Thyroid gland (tissue), 4 donors: ENCODE results near the gene CTDSP2. TPM values are rescaled to one million over a fixed set of nuclear protein-coding genes. Genes with fewer than 3 reads are reported as not detected.

Source experiments
- DNase-seq, 2 donors: peaks; one replicate each; pipeline ENCODE4 v3.0.0-alpha.2; 2019
- H3K27ac ChIP-seq, 3 donors: fragments of 200-600 bp; sonication (generic); 1 replicate in 2 of 3; 2 replicates in 1 of 3; pipeline ENCODE4 v1.5.1; 2016 to 2019; ENCODE audit warnings: mild to moderate bottlenecking in 1 of 3, moderate library complexity in 1 of 3
- H3K27me3 ChIP-seq: fragments of 200-600 bp; sonication (generic); one replicate; pipeline ENCODE4 v1.5.1; 2019
- H3K36me3 ChIP-seq, 2 donors: fragments of 200-600 bp; sonication (generic); one replicate each; pipeline ENCODE4 v1.5.1; 2016 to 2019
- H3K4me1 ChIP-seq, 2 donors: fragments of 200-600 bp; sonication (generic); one replicate each; pipeline ENCODE4 v1.5.1; 2017 to 2019
- H3K4me3 ChIP-seq, 3 donors: fragments of 200-600 bp; sonication (generic); replicated peaks in 1 of 3; 1 replicate in 2 of 3; 2 replicates in 1 of 3; pipeline ENCODE4 v1.5.1; 2016; ENCODE audit warnings: mild to moderate bottlenecking in 1 of 3
- H3K9me3 ChIP-seq: fragments of 200-600 bp; sonication (generic); one replicate; pipeline ENCODE4 v1.5.1; 2017
- POLR2A ChIP-seq, 2 donors: fragments of 450-650 bp; IDR thresholded peaks; one replicate each; pipeline ENCODE4 v1.6.1; 2017; ENCODE audit warnings: antibody characterized with exemption in 2 of 2, mild to moderate bottlenecking in 2 of 2, moderate library complexity in 1 of 2
- WGBS, 2 donors: methylation state at CpG; one replicate each; pipeline ENCODE4 v1.1.5; 2017; 5-methylcytosine and 5-hydroxymethylcytosine counted together
- intact Hi-C: fragments of 100-400 bp; cut with DNase I; formaldehyde crosslinking; loops from one replicate; pipeline ENCODE4 v1.15.1; 2023
- total RNA-seq, 4 donors: library from RNA; depleted of rRNA; stranded (reverse); fragments of >200 nt; gene quantifications; one replicate each; pipeline ENCODE4 v1.2.3, GENCODE V29; 2016
- TF ChIP-seq, protein P1 (sequence below), 6 experiments: fragments of 200-600 bp in 3 of 6; fragments of 450-650 bp in 3 of 6; sonication (generic) in 3 of 6; IDR thresholded peaks; one replicate each; pipeline ENCODE4 v1.5.1; 2016 to 2019; ENCODE audit warnings: antibody characterized with exemption in 6 of 6, mild to moderate bottlenecking in 2 of 6, inconsistent platforms in 1 of 6, moderate library complexity in 1 of 6

CTDSP2 gene
- total RNA-seq, 4 donors from 2014 or later: 91.5 to 190 (median 138) TPM

DNA sequence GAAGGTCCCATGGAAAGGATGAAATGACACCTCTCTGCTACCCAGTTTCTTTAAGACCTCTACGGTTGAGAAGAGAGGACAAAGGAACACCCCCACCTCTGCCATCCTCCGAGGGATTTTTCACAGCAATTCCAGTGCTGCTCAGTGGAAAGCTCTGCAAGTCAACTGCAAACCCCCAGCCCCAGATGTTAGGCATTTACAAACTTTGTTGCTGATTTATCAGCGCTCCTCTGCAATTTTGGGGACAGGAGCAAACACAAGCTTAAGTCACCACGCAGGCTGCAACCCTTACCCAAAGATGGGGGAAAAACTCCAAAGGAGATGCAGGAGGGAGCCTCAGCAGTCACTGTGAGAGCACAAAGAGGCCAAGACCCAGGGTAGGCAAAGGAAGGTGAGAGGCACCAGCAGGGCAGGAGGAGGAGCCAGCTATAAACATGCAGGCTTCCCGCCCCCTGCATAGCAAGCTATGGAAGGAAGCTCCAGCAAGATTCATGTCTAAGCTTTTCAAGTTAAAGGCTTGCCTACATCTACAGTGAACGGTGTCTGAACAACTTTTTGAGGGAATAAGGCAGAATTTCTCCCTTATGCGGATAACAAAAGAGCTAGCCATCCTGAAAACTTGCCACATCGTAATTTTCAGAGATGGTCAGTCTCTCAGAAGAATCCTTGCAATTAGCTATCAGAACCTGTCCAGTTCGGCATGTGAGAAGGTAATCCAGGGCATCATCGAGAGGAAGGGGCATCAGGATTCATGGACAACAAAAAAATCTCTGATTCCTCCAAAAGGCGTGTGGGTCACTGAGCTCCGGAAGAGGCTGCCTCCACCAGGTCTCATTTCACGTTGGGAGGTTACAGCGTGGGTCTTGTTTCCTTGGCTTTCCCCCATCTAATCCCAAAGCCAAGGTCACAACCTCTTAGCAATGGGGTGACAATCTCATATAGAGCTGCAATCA lies 3.9 kb downstream of the CTDSP2 start:
- TF ChIP-seq, protein P1, sequence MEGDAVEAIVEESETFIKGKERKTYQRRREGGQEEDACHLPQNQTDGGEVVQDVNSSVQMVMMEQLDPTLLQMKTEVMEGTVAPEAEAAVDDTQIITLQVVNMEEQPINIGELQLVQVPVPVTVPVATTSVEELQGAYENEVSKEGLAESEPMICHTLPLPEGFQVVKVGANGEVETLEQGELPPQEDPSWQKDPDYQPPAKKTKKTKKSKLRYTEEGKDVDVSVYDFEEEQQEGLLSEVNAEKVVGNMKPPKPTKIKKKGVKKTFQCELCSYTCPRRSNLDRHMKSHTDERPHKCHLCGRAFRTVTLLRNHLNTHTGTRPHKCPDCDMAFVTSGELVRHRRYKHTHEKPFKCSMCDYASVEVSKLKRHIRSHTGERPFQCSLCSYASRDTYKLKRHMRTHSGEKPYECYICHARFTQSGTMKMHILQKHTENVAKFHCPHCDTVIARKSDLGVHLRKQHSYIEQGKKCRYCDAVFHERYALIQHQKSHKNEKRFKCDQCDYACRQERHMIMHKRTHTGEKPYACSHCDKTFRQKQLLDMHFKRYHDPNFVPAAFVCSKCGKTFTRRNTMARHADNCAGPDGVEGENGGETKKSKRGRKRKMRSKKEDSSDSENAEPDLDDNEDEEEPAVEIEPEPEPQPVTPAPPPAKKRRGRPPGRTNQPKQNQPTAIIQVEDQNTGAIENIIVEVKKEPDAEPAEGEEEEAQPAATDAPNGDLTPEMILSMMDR (IDR thresholded peaks at IDR 0.05): no peak
- no peak for TF ChIP-seq POLR2A (IDR thresholded peaks at IDR 0.05)
- intact Hi-C loops: no loop called here
- H3K9me3 ChIP-seq: no peaks in the 10 kb centered on the region
- H3K36me3 ChIP-seq: no peaks in the 10 kb centered on the region
- peak overlapping the region in 1 of 3 donors; percentile 34 for H3K27ac ChIP-seq
- no peak for DNase-seq
- H3K4me3 ChIP-seq: no peak overlapping the region
- H3K27me3 ChIP-seq: no peaks in the 10 kb centered on the region
- 52 to 57% methylated on average over 14 of the region's 14 CpGs for WGBS, 2 donors
- H3K4me1 ChIP-seq: peaks cover 71 to 72% of the 10 kb centered on the region in 2 donors

DNA sequence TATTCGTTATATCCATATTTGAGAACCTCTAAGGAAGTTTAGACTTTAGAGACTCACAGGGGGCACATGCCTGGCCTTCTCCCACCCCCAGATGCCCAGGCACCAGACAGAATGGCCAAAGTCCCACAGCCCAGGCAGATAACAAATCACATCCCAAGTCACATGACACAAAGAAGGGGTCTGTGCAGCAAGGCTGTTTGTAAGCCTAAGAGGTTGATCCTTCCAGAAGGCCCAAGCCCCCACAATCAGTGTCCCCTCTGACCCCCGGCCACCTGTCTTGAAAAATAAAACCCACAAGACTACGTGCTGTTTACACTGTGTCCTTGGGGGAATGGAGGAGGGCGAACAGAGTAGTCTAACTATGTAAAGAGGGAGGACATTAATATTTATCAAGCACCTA lies 5.1 kb downstream of the CTDSP2 start:
- Histone ChIP-seq H3K4me3 (no peak overlapping the region), H3K9me3 (no peaks in the 10 kb centered on the region), H3K4me1 (peaks cover 80 to 83% of the 10 kb centered on the region in 2 donors), H3K36me3 (no peaks in the 10 kb centered on the region), H3K27ac (peak overlapping the region in 1 of 3 donors; percentile 59), H3K27me3 (no peaks in the 10 kb centered on the region)
- DNase-seq: no peak
- no peak for TF ChIP-seq POLR2A (IDR thresholded peaks at IDR 0.05)
- TF ChIP-seq, protein P1 (IDR thresholded peaks at IDR 0.05): no peak
- intact Hi-C loops: no loop called here
- WGBS, 2 donors: 64 to 68% methylated on average over 4 of the region's 4 CpGs

DNA sequence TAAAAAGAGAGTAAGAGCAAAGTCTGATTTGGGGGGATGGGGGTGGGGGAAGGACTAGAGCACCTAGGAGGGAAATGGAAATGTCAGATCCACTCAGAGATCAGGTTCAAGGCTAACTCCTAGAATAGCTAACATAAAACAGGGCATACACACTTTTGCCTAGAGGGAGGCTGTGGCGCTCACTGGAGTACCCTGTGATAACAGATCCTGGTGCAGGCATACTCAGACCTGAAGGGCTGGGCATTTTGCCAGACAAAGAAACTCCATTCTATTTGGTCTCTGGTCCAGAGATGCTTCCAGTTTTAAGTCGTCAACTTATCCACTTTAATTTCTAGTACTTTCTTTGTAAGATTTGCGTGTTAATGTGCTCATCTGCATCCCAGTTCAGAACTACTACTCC lies 5.8 kb downstream of the CTDSP2 start:
- no peaks in the 10 kb centered on the region for H3K36me3 ChIP-seq
- 11 to 17% methylated on average over 3 of the region's 3 CpGs for WGBS, 2 donors
- peak overlapping the region in 1 of 3 donors; percentile 67 for H3K27ac ChIP-seq
- H3K27me3 ChIP-seq: no peaks in the 10 kb centered on the region
- DNase-seq: peak; percentile 77
- H3K4me3 ChIP-seq: no peak overlapping the region
- intact Hi-C loops: no loop called here
- TF ChIP-seq, protein P1 (IDR thresholded peaks at IDR 0.05): no peak
- no peak for TF ChIP-seq POLR2A (IDR thresholded peaks at IDR 0.05)
- peaks cover 87 to 90% of the 10 kb centered on the region in 2 donors for H3K4me1 ChIP-seq
- no peaks in the 10 kb centered on the region for H3K9me3 ChIP-seq

DNA sequence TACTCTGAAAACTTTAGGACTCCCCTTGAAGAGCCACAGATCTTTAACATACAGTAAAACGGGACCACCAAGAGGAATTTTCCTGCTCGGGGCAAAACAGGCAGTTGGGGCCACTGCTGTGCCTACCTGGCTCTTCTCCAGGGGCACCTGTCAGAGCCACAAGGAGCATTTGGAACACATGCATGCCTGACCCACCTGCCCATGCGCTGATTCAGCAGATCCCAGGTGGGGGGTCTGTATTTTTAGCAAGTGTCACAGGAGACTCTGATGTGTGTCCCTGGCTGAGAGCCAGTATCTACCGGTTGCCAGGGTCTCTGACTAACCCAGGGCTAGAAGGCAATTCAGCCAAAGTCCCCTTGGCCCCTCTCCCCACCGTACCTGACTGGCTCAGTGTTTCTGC lies 6.5 kb downstream of the CTDSP2 start:
- Histone ChIP-seq H3K9me3 (no peaks in the 10 kb centered on the region), H3K4me3 (no peak overlapping the region), H3K4me1 (peaks cover 94 to 95% of the 10 kb centered on the region in 2 donors), H3K27me3 (no peaks in the 10 kb centered on the region), H3K27ac (peak overlapping the region in 2 of 3 donors; percentile 47 to 67), H3K36me3 (no peaks in the 10 kb centered on the region)
- intact Hi-C loops: no loop called here
- TF ChIP-seq POLR2A (IDR thresholded peaks at IDR 0.05): no peak
- TF ChIP-seq, protein P1 (IDR thresholded peaks at IDR 0.05): no peak
- peak; percentile 43 to 49 for DNase-seq
- 22 to 34% methylated on average over 5 of the region's 5 CpGs for WGBS, 2 donors
